GM12875 (cell line): ENCODE measurements around the gene GALNT4.
A peak's percentile ranks its signal among the peaks of the same experiment; 100 is the strongest.

ENCODE experiments used
- H3K4me3 ChIP-seq: one replicate; pipeline ENCODE4 v1.5.1; 2011; ENCODE audit warnings: low read depth, low read length, control low read depth
- TF ChIP-seq, protein P1 (sequence below): IDR thresholded peaks from 2 replicates; pipeline ENCODE4 v1.5.1; 2011; ENCODE audit warnings: low read depth, mild to moderate bottlenecking, control low read depth, inconsistent platforms, low read length, moderate library complexity, borderline replicate concordance; ENCODE audit not compliant: insufficient read depth

Gene GALNT4

DNA sequence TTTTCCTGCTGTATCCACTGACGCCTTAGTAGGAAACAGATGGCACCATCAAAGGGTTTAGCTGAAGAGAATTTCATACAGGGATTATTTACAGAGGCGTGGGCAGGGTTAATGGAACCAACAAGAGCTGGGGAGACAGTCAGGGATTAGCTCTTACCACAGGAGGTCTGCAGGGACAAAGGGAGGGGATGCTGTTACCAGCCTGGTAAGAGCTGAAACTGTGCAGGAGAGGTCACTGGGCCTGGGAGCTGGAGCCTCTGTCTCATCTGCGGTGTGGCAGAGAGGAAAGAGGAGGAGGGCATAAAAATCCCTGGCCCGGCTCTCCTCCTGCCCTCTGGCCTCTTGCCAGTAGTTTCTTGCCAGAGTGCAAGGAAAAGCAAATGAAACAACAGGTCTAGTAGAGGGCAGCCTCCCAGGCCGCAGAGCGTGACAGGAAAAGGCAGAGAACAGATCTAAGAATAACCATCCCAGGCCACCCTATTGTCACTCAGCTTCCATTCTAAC lies 20.1 kb upstream of the GALNT4 start:
- no peak overlapping the region for H3K4me3 ChIP-seq
- TF ChIP-seq, protein P1, sequence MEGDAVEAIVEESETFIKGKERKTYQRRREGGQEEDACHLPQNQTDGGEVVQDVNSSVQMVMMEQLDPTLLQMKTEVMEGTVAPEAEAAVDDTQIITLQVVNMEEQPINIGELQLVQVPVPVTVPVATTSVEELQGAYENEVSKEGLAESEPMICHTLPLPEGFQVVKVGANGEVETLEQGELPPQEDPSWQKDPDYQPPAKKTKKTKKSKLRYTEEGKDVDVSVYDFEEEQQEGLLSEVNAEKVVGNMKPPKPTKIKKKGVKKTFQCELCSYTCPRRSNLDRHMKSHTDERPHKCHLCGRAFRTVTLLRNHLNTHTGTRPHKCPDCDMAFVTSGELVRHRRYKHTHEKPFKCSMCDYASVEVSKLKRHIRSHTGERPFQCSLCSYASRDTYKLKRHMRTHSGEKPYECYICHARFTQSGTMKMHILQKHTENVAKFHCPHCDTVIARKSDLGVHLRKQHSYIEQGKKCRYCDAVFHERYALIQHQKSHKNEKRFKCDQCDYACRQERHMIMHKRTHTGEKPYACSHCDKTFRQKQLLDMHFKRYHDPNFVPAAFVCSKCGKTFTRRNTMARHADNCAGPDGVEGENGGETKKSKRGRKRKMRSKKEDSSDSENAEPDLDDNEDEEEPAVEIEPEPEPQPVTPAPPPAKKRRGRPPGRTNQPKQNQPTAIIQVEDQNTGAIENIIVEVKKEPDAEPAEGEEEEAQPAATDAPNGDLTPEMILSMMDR = no peak

DNA sequence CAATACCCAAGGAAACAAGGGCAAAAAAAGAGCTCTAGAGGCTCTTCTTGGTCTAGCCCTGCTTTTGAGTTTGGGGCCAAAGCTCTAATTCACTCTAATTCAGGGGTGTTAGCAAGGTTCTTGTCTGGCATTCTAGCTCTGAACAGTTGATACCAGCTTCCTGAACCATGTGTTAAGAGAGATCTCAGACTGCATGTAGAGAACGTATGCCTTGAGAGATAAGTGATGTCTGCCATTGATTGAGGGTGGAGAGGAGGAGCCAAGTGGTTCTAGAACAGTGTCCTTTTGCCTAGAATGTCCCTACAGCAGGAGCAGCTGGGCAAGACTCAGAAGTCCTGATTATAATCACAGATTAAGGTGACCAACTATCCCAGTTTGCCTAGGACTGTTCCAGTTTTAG lies 19.4 kb upstream of the GALNT4 start:
- no peak overlapping the region for H3K4me3 ChIP-seq
- TF ChIP-seq, protein P1 = no peak

DNA sequence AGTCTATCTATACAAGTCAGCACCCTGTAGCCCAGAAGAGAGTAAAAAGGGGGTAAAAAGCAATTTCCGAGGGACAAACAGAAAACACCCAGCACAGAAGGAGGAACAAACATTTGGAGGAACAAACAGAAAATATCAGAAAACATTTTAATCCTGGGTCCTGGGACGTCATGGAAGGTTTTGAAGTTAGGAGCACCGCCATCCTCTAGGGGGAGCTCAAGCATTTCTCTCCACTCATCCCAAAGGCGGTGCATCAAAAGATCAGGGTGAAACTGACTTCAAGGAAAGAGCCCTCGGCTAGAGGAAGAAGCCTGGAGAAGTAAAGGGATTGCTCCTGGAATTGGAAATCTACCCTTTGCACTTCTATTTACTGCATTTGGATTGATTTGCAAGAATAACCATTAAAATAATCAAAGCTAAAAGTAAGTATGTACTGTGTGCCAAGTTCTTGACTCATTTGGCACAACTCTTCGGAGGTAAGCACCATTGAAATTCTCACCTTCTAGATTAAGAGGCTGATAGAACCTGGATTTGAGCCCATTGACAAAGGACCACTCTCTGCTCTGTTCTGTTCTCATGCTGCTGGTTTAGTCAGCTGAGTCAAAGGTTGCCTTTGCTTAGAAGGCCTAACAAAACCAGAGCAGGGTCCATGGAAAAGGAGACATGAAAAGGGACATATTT lies 18.5 kb upstream of the GALNT4 start:
- H3K4me3 ChIP-seq = no peak overlapping the region
- TF ChIP-seq, protein P1 = peak; percentile 75

DNA sequence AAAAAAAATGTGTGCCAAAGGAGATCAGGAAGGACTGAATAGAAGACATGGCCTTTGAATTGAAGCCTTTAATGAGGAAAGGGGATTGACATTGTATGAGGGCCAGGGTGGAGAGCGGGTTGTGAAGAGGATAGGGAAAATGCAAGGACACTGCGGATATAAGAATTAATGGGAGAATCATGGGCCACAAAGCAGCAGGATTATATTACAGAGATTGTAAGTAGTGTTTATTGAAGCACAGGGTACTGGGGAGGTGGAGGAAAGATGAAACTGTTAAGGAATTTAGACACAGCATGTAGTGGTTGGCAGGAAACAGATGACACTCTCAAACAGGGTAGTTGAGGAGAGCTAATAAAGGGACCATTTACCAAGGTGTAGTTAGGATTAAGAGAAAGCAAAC lies 17.6 kb upstream of the GALNT4 start:
- H3K4me3 ChIP-seq = no peak overlapping the region
- TF ChIP-seq, protein P1 = no peak

DNA sequence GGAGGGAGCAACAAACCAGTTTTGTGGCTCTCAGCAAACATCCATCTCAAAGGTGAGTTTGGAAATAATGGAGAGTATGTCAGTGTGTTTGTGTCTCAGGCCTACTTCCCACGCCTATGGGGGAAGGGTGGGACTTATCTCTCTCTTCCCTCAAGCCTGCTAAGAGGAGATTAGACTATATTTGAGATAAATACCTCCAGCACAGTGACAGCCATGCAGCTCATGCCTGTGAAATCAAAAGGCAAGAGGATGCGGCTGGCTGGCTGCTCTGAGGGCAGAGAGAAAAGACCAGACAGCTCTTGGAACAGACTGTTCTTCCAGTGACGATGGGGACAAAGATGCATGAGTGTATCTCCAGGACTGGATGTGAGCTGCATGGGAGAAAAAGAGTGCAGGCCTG lies 16.0 kb upstream of the GALNT4 start:
- H3K4me3 ChIP-seq = no peak overlapping the region
- TF ChIP-seq, protein P1 = no peak

DNA sequence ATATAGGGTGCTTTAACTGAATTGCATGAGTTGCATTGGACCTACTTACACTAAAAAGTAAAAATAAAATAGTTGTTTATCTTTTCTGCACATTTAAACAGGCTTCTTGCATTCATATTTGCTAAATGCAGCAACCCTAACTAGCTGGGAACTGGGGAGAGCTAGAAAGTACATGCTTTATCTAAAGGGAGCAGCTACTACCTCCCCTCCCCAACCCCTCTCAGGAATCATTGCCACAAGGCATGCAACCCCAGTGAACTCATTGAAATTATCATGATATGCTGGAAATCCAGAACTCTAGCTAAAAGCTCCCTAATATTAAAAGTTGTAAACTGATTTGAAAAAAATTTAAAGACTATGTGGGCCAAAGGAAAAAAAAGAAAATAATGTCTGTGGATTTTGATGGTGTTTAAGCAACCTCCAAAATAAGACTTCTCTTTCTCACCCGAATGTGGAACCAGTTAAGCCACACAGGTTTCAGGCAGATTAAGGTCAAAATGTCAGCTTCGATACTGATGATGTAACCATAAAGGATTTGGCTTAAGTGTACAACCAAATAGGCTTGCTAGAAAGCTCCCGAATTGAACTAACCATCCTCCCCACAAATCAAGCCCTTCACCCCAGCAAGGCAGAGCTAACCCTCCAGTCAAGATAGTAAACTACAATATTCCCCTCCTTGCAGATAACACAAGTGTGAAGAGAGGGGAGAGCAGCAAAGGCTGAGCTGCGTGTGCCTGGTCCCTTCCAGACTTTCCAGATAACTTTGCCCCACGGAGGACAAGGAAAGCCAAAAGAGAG lies 15.0 kb upstream of the GALNT4 start:
- H3K4me3 ChIP-seq = no peak overlapping the region
- TF ChIP-seq, protein P1 = no peak
